Ramos (cell line): ENCODE data around the gene PSMA3.

Experiments used
- in situ Hi-C: fragments of 300-500 bp; cut with MboI; formaldehyde crosslinking; loops from one replicate; pipeline ENCODE4 v1.14.3; 2022; ENCODE audit warnings: low sequenced_read_pairs; ENCODE audit not compliant: unreplicated experiment

Gene PSMA3

DNA sequence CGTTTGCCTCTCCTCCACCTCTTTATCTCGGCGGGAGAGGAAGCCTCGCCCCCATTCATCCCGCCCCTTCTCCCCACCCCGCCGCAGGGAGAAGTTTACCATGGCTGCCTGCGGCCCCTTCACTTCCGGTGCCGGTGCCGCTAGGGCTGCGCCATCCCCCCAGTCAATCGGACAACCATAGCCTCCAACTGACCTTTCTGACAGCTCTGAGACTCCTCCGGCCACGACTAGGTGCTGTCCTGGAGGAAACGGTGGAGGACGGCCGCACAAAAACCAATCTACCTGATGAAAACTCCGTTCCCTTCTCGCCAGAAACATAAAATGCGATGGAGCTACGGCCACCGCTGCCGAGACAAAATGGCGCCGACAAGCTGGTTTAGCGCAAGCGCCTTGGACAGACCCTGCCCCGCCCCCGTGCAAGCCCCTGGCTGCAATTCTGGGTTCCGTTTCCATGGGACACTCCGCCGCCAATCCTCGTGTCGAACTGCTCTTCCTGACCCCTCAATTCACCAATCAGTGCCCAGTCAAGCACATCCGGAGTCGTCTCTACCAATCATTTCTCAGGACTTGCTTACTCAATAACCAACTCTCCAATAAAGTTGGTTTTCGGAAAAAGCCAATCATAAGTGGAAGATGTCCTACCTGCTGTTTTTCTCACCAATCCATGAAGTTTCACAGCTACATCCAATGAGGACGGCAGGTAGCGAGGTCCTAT is 53.3 kb downstream of the PSMA3 start:
- in situ Hi-C loops, result no loop called here

- in situ Hi-C loops, result no loop called here
These were observed 54.1 kb downstream of the PSMA3 start, which contains the start of gene ARID4A for GRCh38 chr14:58298477-58299400. Gene ARID4A (plus strand): TSS chr14:58298555. CDS start chr14:58299855, 1,300 bp downstream.

- in situ Hi-C loops, result no loop called here
These were observed 55.0 kb downstream of the PSMA3 start for GRCh38 chr14:58299401-58300330.

DNA sequence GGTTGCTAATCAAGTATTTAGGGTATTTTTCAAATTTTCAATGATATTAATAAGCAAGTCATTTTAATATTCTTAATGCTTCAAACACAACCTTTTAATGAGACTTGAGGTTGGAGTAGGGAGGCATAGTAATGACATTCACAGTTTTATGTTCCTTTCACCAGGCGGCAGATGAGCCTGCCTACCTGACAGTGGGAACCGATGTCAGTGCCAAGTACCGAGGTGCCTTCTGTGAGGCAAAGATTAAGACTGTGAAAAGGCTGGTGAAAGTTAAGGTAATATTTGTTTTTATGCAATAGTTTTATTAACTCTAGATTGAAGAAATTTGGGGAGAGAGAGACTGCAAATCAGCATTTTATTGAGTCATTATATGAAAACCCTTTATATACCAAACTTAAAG is 56.8 kb downstream of the PSMA3 start:
- in situ Hi-C loops, result no loop called here

DNA sequence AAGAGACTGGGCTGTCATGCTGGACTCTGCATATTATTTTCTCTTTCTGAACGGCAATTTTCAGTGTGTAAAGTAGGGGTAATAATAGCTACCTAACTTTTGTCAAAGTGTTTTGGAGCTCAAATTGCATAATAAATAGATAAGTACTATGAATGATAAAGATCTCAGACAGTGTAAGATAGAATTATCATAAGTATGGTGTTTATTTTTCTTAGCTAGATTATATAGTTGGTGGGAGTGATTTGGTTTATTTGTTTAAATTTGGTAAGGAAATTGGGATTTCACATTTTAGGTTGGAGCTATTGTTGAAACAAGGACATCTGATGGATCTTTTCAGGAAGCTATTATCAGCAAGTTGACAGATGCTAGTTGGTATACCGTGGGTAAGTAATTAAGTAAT is 61.1 kb downstream of the PSMA3 start:
- in situ Hi-C loops, result no loop called here

- in situ Hi-C loops, result no loop called here
These were observed 63.1 kb downstream of the PSMA3 start for GRCh38 chr14:58307597-58308316.

DNA sequence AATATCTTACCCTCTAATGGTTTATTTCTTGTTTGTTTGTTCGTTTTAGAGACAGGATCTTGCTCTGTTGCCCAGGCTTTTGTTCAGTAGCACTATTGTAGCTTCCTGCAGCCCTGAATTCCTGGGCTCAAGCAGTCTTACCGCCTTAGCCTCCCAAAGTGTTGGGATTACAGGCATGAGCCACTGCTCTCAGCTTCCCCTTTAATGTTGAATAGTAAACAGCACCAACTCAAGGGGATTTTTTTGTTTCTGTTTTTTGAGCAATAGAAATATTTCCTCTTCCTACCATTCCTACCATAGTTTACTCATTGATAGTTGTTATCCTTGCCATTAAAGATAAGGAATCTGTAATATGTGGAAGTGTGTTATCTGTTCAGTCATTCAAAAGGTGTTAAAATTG is 64.4 kb downstream of the PSMA3 start:
- in situ Hi-C loops, result no loop called here

GRCh38 chr14:58313699-58314098 is 69.1 kb downstream of the PSMA3 start:
- in situ Hi-C loops, result no loop called here

DNA sequence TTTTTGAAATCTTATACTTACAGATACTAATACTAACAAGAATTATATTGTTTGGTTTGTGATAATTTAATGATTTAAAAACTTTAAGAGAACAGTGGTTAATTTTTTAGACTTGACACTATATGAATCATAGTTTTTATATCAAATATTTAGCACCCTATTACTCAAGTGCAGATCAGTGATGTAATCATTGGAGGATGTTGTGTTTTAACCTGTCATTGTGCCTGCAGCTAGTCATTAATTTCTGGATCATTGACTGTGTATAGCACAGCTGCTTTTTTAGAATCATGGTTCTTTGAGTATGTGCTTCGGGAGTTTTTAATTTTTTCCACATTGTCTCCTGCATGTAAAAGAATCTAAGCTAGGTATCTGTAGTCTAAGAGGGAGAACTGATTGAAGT is 71.0 kb downstream of the PSMA3 start:
- in situ Hi-C loops, result no loop called here
